ENCODE data around the gene ACVR1.
A peak's percentile ranks its signal among the peaks of the same experiment; 100 is the strongest.

The ACVR1 gene

DNA sequence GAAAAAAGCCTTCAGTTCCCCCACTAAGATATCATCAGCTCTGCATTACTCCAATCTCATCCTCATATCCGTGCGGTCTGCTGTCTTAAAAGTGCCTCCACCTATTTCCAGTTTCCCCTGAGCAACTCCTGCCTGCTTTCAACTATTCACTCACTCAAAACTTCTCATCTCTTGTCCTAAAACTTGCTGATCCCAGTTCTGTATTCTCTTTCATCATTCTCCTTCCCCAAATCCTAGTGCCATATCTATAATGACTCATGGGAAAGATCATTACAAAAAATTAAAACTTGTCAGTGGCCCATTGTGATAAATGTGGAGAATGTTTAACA, 20.0 kb downstream of the ACVR1 start:
- no peak for DNase-seq (ENCODE audit: low read depth)

DNA sequence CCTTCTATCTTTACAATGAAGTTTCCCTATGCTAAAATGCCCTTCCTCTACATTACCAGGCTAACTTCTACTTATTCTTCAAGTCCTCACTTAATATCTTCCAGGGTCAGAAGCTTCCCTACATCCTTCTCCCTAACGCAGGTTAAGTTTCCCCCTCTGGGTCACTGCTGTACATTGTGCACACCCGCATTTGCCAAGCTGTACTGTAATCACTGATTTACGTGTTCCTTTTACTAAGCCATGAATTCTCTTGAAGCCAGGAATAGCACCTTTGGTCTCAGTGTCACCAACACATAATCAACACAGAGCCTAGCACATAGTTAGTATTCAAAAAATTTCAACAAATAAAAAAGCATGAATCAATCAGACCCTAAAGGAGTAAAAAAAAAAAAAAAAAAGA, 22.3 kb downstream of the ACVR1 start:
- no peak for DNase-seq (ENCODE audit: low read depth)

DNA sequence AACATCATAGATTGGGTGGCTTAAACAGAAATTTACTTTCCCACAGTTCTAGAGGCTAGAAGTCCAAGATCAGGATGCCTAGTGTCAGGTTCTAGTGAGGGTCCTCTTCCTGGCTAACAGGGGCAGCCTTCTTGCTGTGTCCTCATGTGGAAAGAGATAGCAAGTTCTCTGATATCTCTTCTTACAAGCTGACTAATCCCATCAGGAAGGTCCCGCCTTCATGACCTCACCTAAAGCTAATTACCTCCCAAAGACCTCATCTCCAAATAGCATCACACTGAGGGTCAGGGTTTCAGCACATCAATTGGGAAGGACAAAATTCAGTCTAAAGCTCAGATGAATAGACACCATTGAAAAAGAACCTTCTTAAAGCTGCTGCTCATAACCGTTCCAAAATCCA, 22.9 kb downstream of the ACVR1 start:
- no peak for DNase-seq (ENCODE audit: low read depth)

DNA sequence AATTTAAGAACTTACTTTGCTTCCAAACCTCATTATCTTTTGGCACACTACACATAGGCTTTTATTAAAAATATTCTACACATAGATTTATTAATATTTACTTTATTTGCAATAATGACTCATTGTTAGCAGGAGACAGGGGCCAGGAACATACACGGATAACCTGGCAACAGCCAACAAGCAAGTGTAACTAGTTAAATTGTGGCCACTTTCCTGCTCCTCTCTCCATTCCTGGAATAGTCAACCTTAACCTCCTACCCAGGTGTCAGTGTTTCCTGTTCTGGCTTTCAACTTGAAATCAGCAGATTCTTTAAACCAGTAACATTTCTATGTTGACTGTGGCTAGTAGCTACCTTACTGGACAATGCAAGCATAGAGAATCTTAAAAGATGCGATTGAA, 26.5 kb downstream of the ACVR1 start:
- DNase-seq (ENCODE audit: low read depth): no peak

GRCh38 chr2:157848213-157848612, 27.9 kb downstream of the ACVR1 start:
- no peak for DNase-seq (ENCODE audit: low read depth)

DNA sequence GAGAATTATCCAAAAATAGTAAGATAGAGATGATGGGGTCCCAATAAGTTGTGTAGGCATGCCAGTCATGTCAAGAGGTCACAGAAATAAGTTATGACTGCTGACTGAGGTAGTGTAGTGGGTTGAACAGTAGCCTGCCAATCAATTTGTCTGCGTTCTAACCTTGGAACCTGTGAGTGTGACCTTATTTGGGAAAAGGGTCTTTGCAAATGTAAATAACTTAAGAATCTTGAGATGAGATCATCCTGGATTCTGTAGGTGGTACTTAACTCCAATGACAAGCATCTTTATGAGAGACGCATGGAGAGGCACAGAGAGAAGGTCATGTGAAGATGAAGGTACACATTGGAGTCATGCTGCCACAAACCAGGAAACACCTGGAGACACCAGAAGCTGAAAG, 31.0 kb downstream of the ACVR1 start:
- no peak for DNase-seq (ENCODE audit: low read depth)

GRCh38 chr2:157843935-157844334, 32.2 kb downstream of the ACVR1 start:
- no peak for DNase-seq (ENCODE audit: low read depth)

DNA sequence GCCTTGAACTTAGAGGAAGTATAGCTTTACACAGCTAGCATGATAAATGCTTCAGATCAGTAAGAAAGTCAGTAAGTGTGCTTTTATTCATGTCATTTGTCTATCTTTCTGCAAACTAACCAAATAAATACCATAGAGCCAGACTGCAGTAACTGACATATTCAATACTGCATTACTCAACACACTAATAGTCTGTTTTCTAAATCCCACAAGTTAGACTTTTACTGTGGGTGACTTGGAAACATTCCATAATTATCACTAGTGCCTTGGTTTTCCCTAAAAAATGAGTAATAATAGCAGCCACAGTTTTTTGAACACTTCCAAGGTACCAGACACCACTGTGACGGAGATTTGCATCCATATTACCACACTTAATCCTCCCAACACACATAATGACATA, 33.0 kb downstream of the ACVR1 start:
- no peak for DNase-seq (ENCODE audit: low read depth)

- no peak for DNase-seq (ENCODE audit: low read depth)
These were observed 33.8 kb downstream of the ACVR1 start for GRCh38 chr2:157842106-157842879.

- DNase-seq (ENCODE audit: low read depth): no peak
These were observed 34.6 kb downstream of the ACVR1 start for GRCh38 chr2:157841485-157841884.

DNA sequence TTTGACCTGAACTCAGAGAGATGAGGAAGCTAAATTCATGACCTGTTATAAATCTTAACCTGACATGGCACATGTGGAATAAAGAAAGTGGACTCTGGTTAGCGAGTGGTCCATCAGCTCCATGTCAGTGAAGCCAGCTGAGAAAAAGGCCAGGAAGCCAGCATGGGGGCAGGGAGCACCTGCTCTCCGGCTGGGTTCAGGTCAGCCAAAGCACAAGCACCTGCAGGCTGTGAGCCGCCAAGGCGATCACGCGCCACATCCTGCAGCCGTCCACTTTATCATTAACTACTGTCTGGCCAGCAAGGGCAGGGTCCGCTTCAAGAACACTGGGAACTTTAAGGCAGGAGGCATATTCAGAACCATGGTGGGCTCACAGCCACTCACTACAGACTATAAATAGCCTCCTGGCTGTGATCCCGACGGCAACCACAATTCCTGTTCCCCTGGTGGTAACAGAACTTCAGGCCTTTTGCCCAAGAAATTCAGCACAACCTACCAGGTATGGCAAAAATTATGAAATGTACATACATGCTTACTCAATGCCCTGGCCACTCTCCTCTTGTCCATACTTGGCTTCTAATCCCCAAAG, 35.5 kb downstream of the ACVR1 start:
- DNase-seq (ENCODE audit: low read depth): no peak

- no peak for DNase-seq (ENCODE audit: low read depth)
These were observed 36.3 kb downstream of the ACVR1 start for GRCh38 chr2:157839822-157840221.

DNA sequence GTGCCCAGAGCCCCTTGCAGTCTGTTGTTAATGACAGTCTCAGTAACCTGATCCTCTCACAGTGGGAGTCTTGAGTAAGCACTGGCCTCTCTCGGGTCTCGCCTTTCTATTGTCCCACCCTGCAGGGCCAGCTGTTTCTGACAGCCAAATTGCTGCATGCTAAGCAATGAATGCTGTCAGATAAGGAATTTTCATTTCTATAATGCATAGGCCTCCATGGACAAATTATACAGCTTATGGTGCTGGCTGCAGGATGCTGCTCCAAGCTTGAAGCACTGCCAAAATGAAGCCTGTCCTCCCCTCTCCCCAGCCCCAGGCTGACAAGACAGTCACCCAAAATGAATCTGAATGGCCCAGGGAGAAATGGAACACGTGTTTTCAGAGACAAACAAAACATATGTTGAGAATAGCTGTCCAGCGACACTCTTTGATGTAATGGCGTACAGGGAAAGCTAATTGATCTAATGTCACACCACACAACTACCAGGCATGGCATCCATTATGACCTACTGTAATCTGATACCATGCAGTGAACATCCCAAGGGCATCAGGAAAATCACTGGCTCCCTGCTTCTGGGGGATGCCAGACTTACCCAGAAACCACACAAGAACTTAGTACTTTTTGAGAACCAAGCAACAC, 36.8 kb downstream of the ACVR1 start:
- DNase-seq (ENCODE audit: low read depth): no peak

DNA sequence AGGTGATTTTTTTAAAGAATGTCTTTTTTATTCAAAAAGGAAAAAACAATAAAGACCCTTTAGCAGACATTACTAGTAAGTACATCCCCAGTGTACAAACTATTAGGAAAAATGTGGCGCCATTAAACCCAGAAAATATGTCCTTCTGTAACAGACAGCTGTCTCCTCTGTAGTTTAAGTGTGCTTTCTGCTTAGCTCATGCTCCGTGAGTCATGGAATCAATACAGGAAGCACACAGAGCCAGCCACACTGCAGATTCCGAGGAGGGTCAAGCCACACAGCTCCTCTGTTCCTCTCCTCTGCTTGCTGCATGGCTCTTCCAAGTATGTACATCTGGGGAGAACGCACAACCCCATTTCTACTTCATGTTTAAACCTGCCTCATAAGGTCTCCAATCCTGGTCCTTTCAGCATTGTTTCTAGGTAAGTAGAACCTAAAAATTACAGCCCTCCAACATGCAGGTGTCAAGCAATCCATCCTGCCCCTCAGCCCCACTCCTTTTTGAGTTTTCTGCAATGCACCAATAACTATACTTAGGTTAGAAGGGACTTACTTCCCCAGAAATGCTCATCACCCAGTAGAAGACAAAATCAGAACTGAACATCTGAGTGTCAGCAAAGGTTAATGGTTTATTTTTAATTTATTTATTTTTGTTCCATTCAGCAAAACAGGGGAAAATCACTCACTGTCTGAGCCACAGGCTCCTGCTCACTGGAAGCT, 37.5 kb downstream of the ACVR1 start:
- peak; percentile 3 for DNase-seq (ENCODE audit: low read depth)

- no peak for DNase-seq (ENCODE audit: low read depth)
These were observed 38.2 kb downstream of the ACVR1 start for GRCh38 chr2:157837851-157838441.

- DNase-seq (ENCODE audit: low read depth): no peak
These were observed 39.6 kb downstream of the ACVR1 start for GRCh38 chr2:157836531-157836930.

- DNase-seq (ENCODE audit: low read depth): no peak
These were observed 40.7 kb downstream of the ACVR1 start for GRCh38 chr2:157835425-157835824.

- DNase-seq (ENCODE audit: low read depth): no peak
These were observed 41.1 kb downstream of the ACVR1 start for GRCh38 chr2:157835006-157835405.

DNA sequence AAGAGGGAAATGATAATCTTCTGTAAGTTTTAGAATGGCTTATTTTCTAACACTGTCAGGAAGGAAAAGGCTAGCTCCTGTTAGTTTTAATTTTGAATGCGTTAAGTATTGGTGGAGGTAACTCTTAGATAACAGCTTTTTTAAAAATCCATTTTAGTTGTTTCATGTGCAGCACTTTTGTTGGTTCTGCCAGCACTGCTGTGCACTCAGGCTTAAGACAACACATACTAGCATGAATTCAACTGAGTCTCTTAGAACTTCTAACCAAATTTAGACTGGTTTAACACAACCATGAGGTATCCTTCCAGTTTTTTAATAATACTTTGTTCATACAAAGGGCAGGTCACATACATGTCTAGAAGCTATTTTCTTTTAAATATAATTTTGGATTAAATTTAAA, 42.4 kb downstream of the ACVR1 start:
- no peak for DNase-seq (ENCODE audit: low read depth)

GRCh38 chr2:157831573-157832315, 44.4 kb downstream of the ACVR1 start:
- DNase-seq (ENCODE audit: low read depth): no peak

DNA sequence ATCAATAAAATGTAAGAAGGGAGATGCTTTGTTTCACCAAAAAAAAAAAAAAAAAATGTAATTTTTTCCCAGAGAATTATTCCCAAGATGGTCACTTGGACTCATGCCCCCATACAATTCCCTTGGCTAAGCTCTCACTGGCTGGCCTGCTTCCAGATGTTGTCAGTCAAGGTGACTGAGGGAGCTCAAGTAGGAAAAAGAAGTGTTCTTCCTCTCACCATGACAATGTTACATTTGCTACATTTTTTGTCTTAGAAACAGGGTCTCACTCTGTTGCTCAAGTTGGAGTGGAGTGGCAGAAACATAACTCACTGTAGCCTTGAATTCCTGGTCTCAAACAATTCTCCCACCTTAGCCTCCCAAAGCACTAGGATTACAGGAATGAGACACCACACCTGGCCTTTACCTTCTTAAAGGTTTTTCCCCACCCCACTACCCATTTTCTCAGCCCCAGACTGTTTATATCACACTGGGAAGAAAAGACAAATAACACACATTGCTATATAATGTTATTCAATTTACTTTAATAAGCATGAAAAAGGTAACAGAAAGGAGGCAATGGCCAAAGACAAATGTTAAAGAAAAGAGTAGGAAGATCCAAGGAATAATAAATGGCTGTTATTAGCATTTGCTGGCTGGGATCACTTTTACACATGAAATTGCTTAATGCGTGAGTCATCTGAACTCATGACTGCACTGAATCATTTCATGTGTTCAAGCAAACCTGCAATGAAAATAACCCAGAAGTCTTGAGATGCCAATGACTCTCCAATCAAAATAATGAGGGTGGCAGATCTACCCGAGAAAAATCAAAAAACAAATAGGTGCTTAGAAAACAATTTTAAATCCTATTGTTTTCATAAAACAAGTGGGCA, 45.2 kb downstream of the ACVR1 start:
- no peak for DNase-seq (ENCODE audit: low read depth)

All from stimulated activated CD4-positive, alpha-beta T cell treated with anti-CD3 and anti-CD28 coated beads, Interleukin-2, amount 100 ng/mL, for 4 hours (primary cell).